HG02610 (cell line): ENCODE results near the gene NMRK2.
"Not testable (repeated sequence)": the region's sequence is repeated elsewhere in the genome, so short reads cannot be mapped to it uniquely, and the experiment has no call there.

Experiments used
- ATAC-seq: cut with Tn5 transposase; IDR thresholded peaks from one replicate; pipeline ENCODE4 v1.9.1; 2021; ENCODE audit warnings: mild to moderate bottlenecking, moderate library complexity; ENCODE audit not compliant: unreplicated experiment

The NMRK2 gene

GRCh38 chr19:3932931-3933810 is at the start of gene NMRK2:
TSS of gene NMRK2 (plus strand) at chr19:3933069. CDS start at chr19:3933672, 603 bp downstream.
- ATAC-seq, result no peak

GRCh38 chr19:3890591-3890990 is 42.3 kb upstream of the NMRK2 start:
- ATAC-seq, result no peak

GRCh38 chr19:3893509-3894179 is 39.2 kb upstream of the NMRK2 start:
- ATAC-seq, result no peak

- not testable (repeated sequence) for ATAC-seq
Observed at GRCh38 chr19:3894959-3895358, 37.9 kb upstream of the NMRK2 start.

- no peak for ATAC-seq
Observed at GRCh38 chr19:3895788-3896187, 37.1 kb upstream of the NMRK2 start.

- no peak for ATAC-seq
Observed at GRCh38 chr19:3897936-3898335, 34.9 kb upstream of the NMRK2 start.

GRCh38 chr19:3898426-3898825 is 34.4 kb upstream of the NMRK2 start:
- ATAC-seq, result no peak

GRCh38 chr19:3899531-3900294 is 33.2 kb upstream of the NMRK2 start:
- no peak for ATAC-seq

GRCh38 chr19:3902317-3902973 is 30.4 kb upstream of the NMRK2 start:
- ATAC-seq, result no peak

GRCh38 chr19:3904233-3904632 is 28.6 kb upstream of the NMRK2 start:
- ATAC-seq, result no peak

GRCh38 chr19:3907626-3908265 is 25.1 kb upstream of the NMRK2 start:
- ATAC-seq, result no peak

- no peak for ATAC-seq
Observed at GRCh38 chr19:3908266-3909054, 24.4 kb upstream of the NMRK2 start.

- no peak for ATAC-seq
Observed at GRCh38 chr19:3910105-3910504, 22.8 kb upstream of the NMRK2 start.

- no peak for ATAC-seq
Observed at GRCh38 chr19:3914199-3914598, 18.7 kb upstream of the NMRK2 start.

- no peak for ATAC-seq
Observed at GRCh38 chr19:3916033-3916432, 16.8 kb upstream of the NMRK2 start.

GRCh38 chr19:3919793-3920192 is 13.1 kb upstream of the NMRK2 start:
- no peak for ATAC-seq

- ATAC-seq, result no peak
Observed at GRCh38 chr19:3923096-3923758, 9.6 kb upstream of the NMRK2 start.

GRCh38 chr19:3923912-3924311 is 9.0 kb upstream of the NMRK2 start:
- no peak for ATAC-seq

- ATAC-seq, result no peak
Observed at GRCh38 chr19:3931041-3931440, 1.8 kb upstream of the NMRK2 start.
